SU-DHL-6 (cell line): Measurements from ENCODE around the gene CUX1.

Source experiments
- H2AFZ ChIP-seq: fragments of 200-600 bp; sonication (generic); 2 replicates; pipeline ENCODE4 v1.6.1; 2014; ENCODE audit warnings: low read depth, mild to moderate bottlenecking, moderate library complexity, mixed read lengths, antibody characterized with exemption, low read length; ENCODE audit not compliant: severe bottlenecking
- H3F3A ChIP-seq: fragments of 200-600 bp; shearing (Covaris generic); 2 replicates; pipeline ENCODE4 v1.6.0; 2016; ENCODE audit warnings: antibody characterized with exemption, mild to moderate bottlenecking; ENCODE audit not compliant: insufficient read depth
- H3K27ac ChIP-seq: fragments of 200-600 bp; sonication (generic); 2 replicates; pipeline ENCODE4 v1.5.1; 2016; ENCODE audit warnings: low read depth, mild to moderate bottlenecking, low read length, moderate library complexity, mixed read lengths
- H3K27me3 ChIP-seq: fragments of 200-600 bp; sonication (generic), shearing (Covaris generic); 2 replicates; pipeline ENCODE4 v1.6.0; 2014; ENCODE audit warnings: mild to moderate bottlenecking, low read length
- H3K36me3 ChIP-seq: fragments of 200-600 bp; sonication (generic); 2 replicates; pipeline ENCODE4 v1.6.1; 2014; ENCODE audit warnings: mild to moderate bottlenecking, low read length, mixed read lengths
- H3K4me2 ChIP-seq: fragments of 300-600, 200-600 bp; shearing (Covaris generic), sonication (generic); 2 replicates; pipeline ENCODE4 v1.6.0; 2014; ENCODE audit warnings: low read length, low read depth, mild to moderate bottlenecking; ENCODE audit not compliant: poor library complexity, severe bottlenecking
- H3K4me3 ChIP-seq: fragments of 200-600 bp; sonication (generic); 2 replicates; pipeline ENCODE4 v1.5.1; 2014; ENCODE audit warnings: antibody characterized with exemption, low read length, mild to moderate bottlenecking, mixed read lengths; ENCODE audit not compliant: insufficient read depth, poor library complexity, severe bottlenecking
- H3K79me2 ChIP-seq: fragments of 200-600 bp; sonication (generic); 2 replicates; pipeline ENCODE4 v1.6.1; 2014; ENCODE audit warnings: mild to moderate bottlenecking, low read length, moderate library complexity; ENCODE audit not compliant: insufficient read depth
- H3K9ac ChIP-seq: fragments of 200-600 bp; sonication (generic); 2 replicates; pipeline ENCODE4 v1.7.0; 2014; ENCODE audit warnings: mild to moderate bottlenecking, low read length
- H3K9me2 ChIP-seq: fragments of 200-600 bp; sonication (generic); replicated peaks from 2 replicates; pipeline ENCODE4 v1.6.1; 2014; ENCODE audit warnings: low read length; ENCODE audit not compliant: insufficient read depth
- H3K9me3 ChIP-seq: fragments of 200-600 bp; sonication (generic); 2 replicates; pipeline ENCODE4 v1.6.1; 2014; ENCODE audit warnings: low read length, mixed read lengths; ENCODE audit not compliant: insufficient read depth
- H4K20me1 ChIP-seq: fragments of 200-600 bp; sonication (generic); 2 replicates; pipeline ENCODE4 v1.6.1; 2014; ENCODE audit warnings: low read depth, mild to moderate bottlenecking, antibody characterized with exemption, low read length, moderate library complexity, mixed read lengths
- EZH2phosphoT487 ChIP-seq: fragments of 200-600 bp; sonication (generic), shearing (Covaris generic); conservative IDR thresholded peaks from 2 replicates; pipeline ENCODE4 v1.6.1; 2018; ENCODE audit warnings: mild to moderate bottlenecking, antibody characterized with exemption, low read length, moderate library complexity, mixed read lengths
- TF ChIP-seq, protein P1 (sequence below): fragments of 200-600 bp; sonication (generic); IDR thresholded peaks from one replicate; pipeline ENCODE4 v1.5.1; 2017; ENCODE audit warnings: antibody characterized with exemption, mild to moderate bottlenecking, low read length, moderate library complexity; ENCODE audit not compliant: insufficient read depth, poor library complexity, severe bottlenecking

Gene CUX1

DNA sequence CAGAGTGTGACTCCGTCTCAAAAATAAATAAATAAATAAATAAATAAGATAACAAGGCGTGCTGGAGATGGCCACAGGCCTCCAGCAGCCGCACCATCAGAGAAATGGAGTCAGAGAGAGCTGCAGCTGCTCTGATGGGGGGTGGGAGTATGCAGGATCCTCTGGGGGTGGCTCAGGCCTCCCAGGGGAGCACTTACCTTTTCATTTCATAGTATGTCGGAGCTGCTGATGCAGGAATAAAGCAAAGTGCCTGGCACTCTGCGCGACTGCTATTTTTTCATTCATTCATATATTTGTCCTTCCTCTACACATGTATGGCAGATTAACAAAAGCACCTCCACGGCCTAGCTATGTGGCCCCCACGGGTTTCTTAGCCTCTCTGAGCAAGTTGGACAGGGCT, 175.9 kb downstream of the CUX1 start:
- Histone ChIP-seq H3K9me2 (no peaks in the 10 kb centered on the region), H3K9ac (no peak overlapping the region), H3K27me3 (no peaks in the 10 kb centered on the region), H4K20me1 (no peaks in the 10 kb centered on the region), H3K79me2 (peaks cover 71% of the 10 kb centered on the region), H3F3A (peaks cover 39% of the 10 kb centered on the region), H3K9me3 (no peaks in the 10 kb centered on the region), H3K4me3 (no peak overlapping the region), H3K36me3 (no peaks in the 10 kb centered on the region), H3K27ac (peak overlapping the region; percentile 96), H2AFZ (no peak overlapping the region), H3K4me2 (peak overlapping the region; percentile 73)
- TF ChIP-seq, protein P1, sequence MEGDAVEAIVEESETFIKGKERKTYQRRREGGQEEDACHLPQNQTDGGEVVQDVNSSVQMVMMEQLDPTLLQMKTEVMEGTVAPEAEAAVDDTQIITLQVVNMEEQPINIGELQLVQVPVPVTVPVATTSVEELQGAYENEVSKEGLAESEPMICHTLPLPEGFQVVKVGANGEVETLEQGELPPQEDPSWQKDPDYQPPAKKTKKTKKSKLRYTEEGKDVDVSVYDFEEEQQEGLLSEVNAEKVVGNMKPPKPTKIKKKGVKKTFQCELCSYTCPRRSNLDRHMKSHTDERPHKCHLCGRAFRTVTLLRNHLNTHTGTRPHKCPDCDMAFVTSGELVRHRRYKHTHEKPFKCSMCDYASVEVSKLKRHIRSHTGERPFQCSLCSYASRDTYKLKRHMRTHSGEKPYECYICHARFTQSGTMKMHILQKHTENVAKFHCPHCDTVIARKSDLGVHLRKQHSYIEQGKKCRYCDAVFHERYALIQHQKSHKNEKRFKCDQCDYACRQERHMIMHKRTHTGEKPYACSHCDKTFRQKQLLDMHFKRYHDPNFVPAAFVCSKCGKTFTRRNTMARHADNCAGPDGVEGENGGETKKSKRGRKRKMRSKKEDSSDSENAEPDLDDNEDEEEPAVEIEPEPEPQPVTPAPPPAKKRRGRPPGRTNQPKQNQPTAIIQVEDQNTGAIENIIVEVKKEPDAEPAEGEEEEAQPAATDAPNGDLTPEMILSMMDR = no peak
- TF ChIP-seq EZH2phosphoT487 = no peak

- Histone ChIP-seq H3K4me2 (no peak overlapping the region), H3K4me3 (no peak overlapping the region), H2AFZ (no peak overlapping the region), H3K79me2 (peaks cover 85% of the 10 kb centered on the region), H3F3A (peaks cover 21% of the 10 kb centered on the region), H3K36me3 (no peaks in the 10 kb centered on the region), H3K27me3 (no peaks in the 10 kb centered on the region), H3K9me2 (no peaks in the 10 kb centered on the region), H3K27ac (peak overlapping the region; percentile 35), H3K9me3 (no peaks in the 10 kb centered on the region), H3K9ac (no peak overlapping the region), H4K20me1 (no peaks in the 10 kb centered on the region)
- TF ChIP-seq, protein P1 = no peak
- TF ChIP-seq EZH2phosphoT487 = no peak
These were observed 177.7 kb downstream of the CUX1 start for GRCh38 chr7:101995121-101995520.

GRCh38 chr7:101996131-101996691, 178.8 kb downstream of the CUX1 start:
- peaks cover 96% of the 10 kb centered on the region for H3K79me2 ChIP-seq

More at GRCh38 chr7:101996131-101996691, 178.8 kb downstream of the CUX1 start:
- Histone ChIP-seq H3K27ac (peak overlapping the region; percentile 52), H3K9me3 (no peaks in the 10 kb centered on the region), H3K9ac (no peak overlapping the region), H3F3A (peaks cover 12% of the 10 kb centered on the region), H3K4me3 (no peak overlapping the region), H3K27me3 (no peaks in the 10 kb centered on the region), H4K20me1 (0 out of 2 replicates have a peak, but pooled peaks cover 4% of the 10 kb centered on the region), H2AFZ (no peak overlapping the region), H3K4me2 (no peak overlapping the region), H3K9me2 (no peaks in the 10 kb centered on the region), H3K36me3 (no peaks in the 10 kb centered on the region)
- TF ChIP-seq, protein P1 = peak; percentile 14
- TF ChIP-seq EZH2phosphoT487 = no peak
